Astrocyte (in vitro differentiated cells and primary cell): ENCODE measurements around the gene ZNF681. TPM values are rescaled to one million over a fixed set of nuclear protein-coding genes. Genes with fewer than 3 reads are reported as not detected.

Source experiments
- DNase-seq: peaks from one replicate; pipeline ENCODE4 v3.0.0-alpha.2; 2010; ENCODE audit warnings: low read depth
- FAIRE-seq: peaks from 2 replicates; lab custom pipeline; 2011; peaks lifted over from hg19 to GRCh38; lab: Jason Lieb, UNC
- H2AFZ ChIP-seq: 2 replicates; pipeline ENCODE4 v1.6.0; 2012; ENCODE audit warnings: low read depth, low read length, inconsistent platforms
- H3K27ac ChIP-seq: 2 replicates; pipeline ENCODE4 v1.5.1; 2011; ENCODE audit warnings: low read depth, low read length, inconsistent platforms
- H3K27me3 ChIP-seq: 2 replicates; pipeline ENCODE4 v1.6.0; 2011; ENCODE audit warnings: low read length, inconsistent platforms; ENCODE audit not compliant: insufficient read depth
- H3K36me3 ChIP-seq: 2 replicates; pipeline ENCODE4 v1.5.1; 2011; ENCODE audit warnings: low read length, inconsistent platforms; ENCODE audit not compliant: insufficient read depth
- H3K4me1 ChIP-seq: 2 replicates; pipeline ENCODE4 v1.5.1; 2011; ENCODE audit warnings: low read length, inconsistent platforms; ENCODE audit not compliant: insufficient read depth
- H3K4me2 ChIP-seq: 2 replicates; pipeline ENCODE4 v1.6.0; 2012; ENCODE audit warnings: low read length, inconsistent platforms
- H3K4me3 ChIP-seq: 2 replicates; pipeline ENCODE4 v1.5.1; 2011; ENCODE audit warnings: low read depth, mild to moderate bottlenecking, low read length, inconsistent platforms; ENCODE audit not compliant: insufficient read depth
- H3K79me2 ChIP-seq: 2 replicates; pipeline ENCODE4 v1.6.0; 2012; ENCODE audit warnings: mild to moderate bottlenecking, low read length, inconsistent platforms; ENCODE audit not compliant: insufficient read depth
- H3K9ac ChIP-seq: 2 replicates; pipeline ENCODE4 v1.6.0; 2012; ENCODE audit warnings: mild to moderate bottlenecking, low read length, inconsistent platforms
- H3K9me3 ChIP-seq: 2 replicates; pipeline ENCODE4 v1.5.1; 2012; ENCODE audit warnings: low read depth, mild to moderate bottlenecking, low read length, inconsistent platforms; ENCODE audit not compliant: insufficient read depth
- H4K20me1 ChIP-seq: 2 replicates; pipeline ENCODE4 v1.6.0; 2012; ENCODE audit warnings: low read length, inconsistent platforms; ENCODE audit not compliant: insufficient read depth
- H3K27ac Mint-ChIP-seq: one replicate; pipeline ENCODE4 v1.8.0; 2021; ENCODE audit warnings: mild to moderate bottlenecking, mixed read lengths; ENCODE audit not compliant: unreplicated experiment
- H3K27me3 Mint-ChIP-seq: one replicate; pipeline ENCODE4 v1.8.0; 2021; ENCODE audit warnings: low read depth, mixed read lengths; ENCODE audit not compliant: unreplicated experiment
- H3K36me3 Mint-ChIP-seq: one replicate; pipeline ENCODE4 v1.8.0; 2021; ENCODE audit warnings: low read depth, mixed read lengths; ENCODE audit not compliant: unreplicated experiment
- H3K4me1 Mint-ChIP-seq: one replicate; pipeline ENCODE4 v1.8.0; 2021; ENCODE audit warnings: low read depth, mixed read lengths; ENCODE audit not compliant: unreplicated experiment
- H3K4me3 Mint-ChIP-seq: one replicate; pipeline ENCODE4 v1.8.0; 2021; ENCODE audit warnings: mild to moderate bottlenecking, moderate library complexity, mixed read lengths; ENCODE audit not compliant: unreplicated experiment
- H3K9me3 Mint-ChIP-seq: one replicate; pipeline ENCODE4 v1.8.0; 2021; ENCODE audit warnings: mild to moderate bottlenecking, mixed read lengths; ENCODE audit not compliant: unreplicated experiment
- CTCF ChIP-seq: IDR thresholded peaks from 2 replicates; pipeline ENCODE4 v1.5.1; 2011; ENCODE audit warnings: low read depth, mild to moderate bottlenecking, inconsistent platforms, low read length, moderate library complexity; ENCODE audit not compliant: insufficient read depth
- EZH2 ChIP-seq: IDR thresholded peaks from 2 replicates; pipeline ENCODE4 v1.6.1; 2012; ENCODE audit warnings: mild to moderate bottlenecking, low read length, inconsistent platforms; ENCODE audit not compliant: insufficient read depth
- total RNA-seq: library from RNA; stranded (reverse); gene quantifications from 2 replicates; pipeline ENCODE4 v1.2.1, GENCODE V29; 2021

Gene ZNF681
- total RNA-seq, 1 donor from 2014 or later: 3.1 TPM

- no peak for FAIRE-seq
- Histone ChIP-seq H3K27ac (no peak overlapping the region), H3K9me3 (no peaks in the 10 kb centered on the region), H3K36me3 (no peaks in the 10 kb centered on the region), H3K27me3 (no peaks in the 10 kb centered on the region), H3K4me2 (no peak overlapping the region), H2AFZ (no peak overlapping the region), H3K9ac (no peak overlapping the region), H3K79me2 (no peaks in the 10 kb centered on the region), H3K4me1 (no peaks in the 10 kb centered on the region), H4K20me1 (no peaks in the 10 kb centered on the region), H3K4me3 (no peak overlapping the region)
- H3K9me3 Mint-ChIP-seq: no peaks in the 10 kb centered on the region
- no peaks in the 10 kb centered on the region for H3K27me3 Mint-ChIP-seq
- H3K36me3 Mint-ChIP-seq: peaks cover 12% of the 10 kb centered on the region
- no peak overlapping the region for H3K4me3 Mint-ChIP-seq
- no peak for DNase-seq
- TF ChIP-seq CTCF (no peak), EZH2 (no peak)
- H3K27ac Mint-ChIP-seq: no peak overlapping the region
- peaks cover 2% of the 10 kb centered on the region for H3K4me1 Mint-ChIP-seq
These were observed 15.4 kb upstream of the ZNF681 start for GRCh38 chr19:23774106-23774505.

GRCh38 chr19:23772675-23773063 lies 14.0 kb upstream of the ZNF681 start:
- FAIRE-seq (no peak), DNase-seq (no peak)
- H3K27me3 Mint-ChIP-seq: no peaks in the 10 kb centered on the region
- Histone ChIP-seq H3K27ac (no peak overlapping the region), H3K79me2 (no peaks in the 10 kb centered on the region), H3K36me3 (no peaks in the 10 kb centered on the region), H3K4me2 (no peak overlapping the region), H3K27me3 (no peaks in the 10 kb centered on the region), H3K4me3 (no peak overlapping the region), H3K9me3 (no peaks in the 10 kb centered on the region), H3K4me1 (no peaks in the 10 kb centered on the region), H2AFZ (no peak overlapping the region), H4K20me1 (no peaks in the 10 kb centered on the region), H3K9ac (no peak overlapping the region)
- no peak for TF ChIP-seq EZH2
- TF ChIP-seq CTCF: no peak
- peaks cover 6% of the 10 kb centered on the region for H3K36me3 Mint-ChIP-seq
- H3K9me3 Mint-ChIP-seq: no peaks in the 10 kb centered on the region
- no peak overlapping the region for H3K27ac Mint-ChIP-seq
- peaks cover 2% of the 10 kb centered on the region for H3K4me1 Mint-ChIP-seq
- no peak overlapping the region for H3K4me3 Mint-ChIP-seq

- no peak overlapping the region for H3K27ac ChIP-seq
- no peak overlapping the region for H3K4me2 ChIP-seq
- no peaks in the 10 kb centered on the region for H3K27me3 ChIP-seq
- H2AFZ ChIP-seq: no peak overlapping the region
- FAIRE-seq (no peak), DNase-seq (no peak)
- Mint-ChIP-seq H3K27me3 (no peaks in the 10 kb centered on the region), H3K9me3 (no peaks in the 10 kb centered on the region), H3K27ac (no peak overlapping the region), H3K36me3 (peaks cover 4% of the 10 kb centered on the region), H3K4me1 (peaks cover 2% of the 10 kb centered on the region), H3K4me3 (no peak overlapping the region)
- H3K36me3 ChIP-seq: no peaks in the 10 kb centered on the region
- H3K79me2 ChIP-seq: no peaks in the 10 kb centered on the region
- H3K9ac ChIP-seq: no peak overlapping the region
- H3K9me3 ChIP-seq: no peaks in the 10 kb centered on the region
- no peak overlapping the region for H3K4me3 ChIP-seq
- H4K20me1 ChIP-seq: no peaks in the 10 kb centered on the region
- TF ChIP-seq CTCF (no peak), EZH2 (no peak)
- no peaks in the 10 kb centered on the region for H3K4me1 ChIP-seq
These were observed 13.3 kb upstream of the ZNF681 start for GRCh38 chr19:23771761-23772674.
